ENCODE measurements around the gene POLR2L. TPM values are rescaled to one million over a fixed set of nuclear protein-coding genes. Genes with fewer than 3 reads are reported as not detected.
A peak's percentile ranks its signal among the peaks of the same experiment; 100 is the strongest.

The POLR2L gene
- total RNA-seq: 66.0 and 91.9 TPM in 2 replicates
- 691 TPM for polyA plus RNA-seq (2012)

DNA sequence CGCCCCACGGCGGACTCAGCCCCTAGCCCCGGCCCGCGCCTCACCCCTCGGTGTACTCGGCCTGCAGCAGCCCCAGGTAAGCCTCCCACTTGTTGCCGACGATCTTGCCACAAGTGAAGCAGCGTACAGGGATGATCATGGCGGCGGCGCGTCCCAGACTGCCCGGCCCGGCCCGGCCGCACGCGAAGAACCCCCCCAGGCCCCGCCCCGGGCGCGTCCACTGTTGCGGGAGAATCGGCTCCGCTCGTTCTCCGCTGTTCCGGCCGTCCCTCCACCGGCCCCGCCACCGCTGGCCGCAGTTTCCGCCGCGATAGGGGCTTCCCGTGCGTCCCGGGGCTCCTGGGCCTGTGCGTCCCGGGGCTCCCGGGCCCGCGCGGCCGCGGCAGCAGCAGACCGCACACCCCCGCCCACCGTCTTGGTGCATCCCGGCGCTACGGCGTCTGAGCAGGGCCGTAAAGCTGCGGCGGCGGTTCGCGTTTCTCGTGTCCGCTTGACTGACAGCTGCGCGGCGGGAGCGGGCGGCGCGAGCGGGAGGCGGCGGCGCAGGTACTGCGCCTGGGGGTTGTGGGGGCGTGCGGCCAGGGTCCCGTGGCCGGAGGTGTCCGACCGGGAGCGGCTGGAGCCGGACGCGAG lies at the start of gene POLR2L, which contains the start of gene TSPAN4:
Gene POLR2L (minus strand): TSS at position 160 of the 633 bp plus-strand sequence. CDS start 21 bp downstream, at position 139.
Gene TSPAN4 (plus strand): TSS at position 483 of the 633 bp plus-strand sequence. CDS start 7,453 bp downstream, outside the sequence.
- DNase-seq (ENCODE audit: low read depth): peak; percentile 89

GRCh38 chr11:890794-891540 lies 48.6 kb upstream of the POLR2L start:
- no peak for DNase-seq (ENCODE audit: low read depth)

DNA sequence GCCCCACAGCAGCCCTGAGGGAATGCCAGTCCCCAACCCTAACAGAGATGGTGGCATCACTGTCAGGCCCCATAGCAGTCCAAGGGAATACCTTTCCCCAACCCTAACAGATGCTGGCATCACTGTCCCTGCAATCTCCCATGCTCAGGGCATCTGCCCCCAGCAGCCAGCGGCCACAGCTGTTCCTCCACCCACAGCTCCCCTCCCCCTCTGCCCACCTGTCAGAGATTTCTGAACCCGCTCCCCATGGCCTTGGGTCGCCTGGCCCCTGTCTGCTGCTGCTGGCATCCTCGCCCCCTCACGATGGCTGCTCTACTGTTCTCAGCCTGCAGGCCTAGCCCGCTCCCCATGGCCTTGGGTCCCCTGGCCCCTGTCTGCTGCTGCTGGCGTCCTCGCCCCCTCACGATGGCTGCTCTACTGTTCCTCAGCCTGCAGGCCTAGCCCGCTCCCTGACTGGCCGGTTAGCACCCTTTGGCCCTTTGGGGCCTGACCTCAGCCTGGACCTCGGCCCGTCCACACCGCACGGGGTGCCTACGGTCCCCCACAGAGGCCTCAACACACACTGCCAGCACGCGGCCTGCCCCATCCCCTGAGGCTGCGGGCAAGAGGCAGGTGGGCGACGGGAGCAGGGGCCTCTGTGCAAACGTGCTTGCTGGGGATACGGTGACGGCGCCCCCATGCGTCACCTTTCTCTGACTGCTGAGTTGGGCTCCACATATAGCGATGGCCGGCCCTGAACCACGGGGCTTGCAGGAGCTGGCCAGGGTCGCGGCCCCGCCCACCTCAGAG lies 47.6 kb upstream of the POLR2L start:
- no peak for DNase-seq (ENCODE audit: low read depth)

GRCh38 chr11:889257-889656 lies 46.9 kb upstream of the POLR2L start:
- no peak for DNase-seq (ENCODE audit: low read depth)

DNA sequence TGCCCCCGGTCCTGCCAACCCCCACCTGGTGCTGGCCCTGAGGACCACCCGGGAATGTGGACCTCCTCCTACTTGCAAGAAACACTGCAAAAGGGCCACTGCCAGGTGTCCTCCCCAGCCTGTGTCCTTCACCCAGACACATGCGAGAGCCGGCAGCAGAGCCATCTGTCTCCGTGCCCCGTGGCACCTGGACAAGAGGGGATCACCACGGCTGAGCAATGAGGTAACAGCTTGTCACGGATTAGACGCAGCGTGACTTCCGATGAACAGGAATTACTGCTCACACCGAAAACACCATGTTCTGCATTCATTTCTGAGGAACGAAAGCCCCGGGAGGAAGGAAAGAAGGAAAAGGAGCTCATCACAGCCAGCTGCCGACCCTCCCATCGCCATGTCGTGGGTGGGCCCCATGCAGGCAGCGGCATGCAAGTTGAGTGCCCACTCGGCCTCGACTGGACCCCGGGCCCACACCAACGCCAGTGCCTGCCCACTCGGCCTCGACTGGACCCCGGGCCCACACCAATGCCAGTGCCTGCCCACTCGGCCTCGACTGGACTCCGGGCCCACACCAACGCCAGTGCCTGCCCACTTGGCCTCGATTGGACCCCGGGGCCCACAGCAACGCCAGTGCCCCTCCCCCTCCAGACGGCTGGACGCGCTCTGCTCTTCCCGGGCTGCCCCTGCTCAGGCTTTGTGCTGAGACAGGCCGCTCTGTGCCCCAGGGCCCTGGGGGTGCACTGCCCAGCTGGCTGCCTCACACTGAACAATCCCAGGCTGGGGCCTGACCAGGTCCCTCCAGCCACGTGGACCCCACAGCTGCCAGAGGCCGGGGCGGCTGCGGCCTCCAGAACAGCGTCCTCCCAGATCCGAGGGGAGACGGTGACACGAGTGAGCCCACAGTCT lies 46.2 kb upstream of the POLR2L start:
- DNase-seq (ENCODE audit: low read depth): no peak

GRCh38 chr11:887589-887988 lies 45.3 kb upstream of the POLR2L start:
- no peak for DNase-seq (ENCODE audit: low read depth)

GRCh38 chr11:886568-886967 lies 44.2 kb upstream of the POLR2L start:
- no peak for DNase-seq (ENCODE audit: low read depth)

DNA sequence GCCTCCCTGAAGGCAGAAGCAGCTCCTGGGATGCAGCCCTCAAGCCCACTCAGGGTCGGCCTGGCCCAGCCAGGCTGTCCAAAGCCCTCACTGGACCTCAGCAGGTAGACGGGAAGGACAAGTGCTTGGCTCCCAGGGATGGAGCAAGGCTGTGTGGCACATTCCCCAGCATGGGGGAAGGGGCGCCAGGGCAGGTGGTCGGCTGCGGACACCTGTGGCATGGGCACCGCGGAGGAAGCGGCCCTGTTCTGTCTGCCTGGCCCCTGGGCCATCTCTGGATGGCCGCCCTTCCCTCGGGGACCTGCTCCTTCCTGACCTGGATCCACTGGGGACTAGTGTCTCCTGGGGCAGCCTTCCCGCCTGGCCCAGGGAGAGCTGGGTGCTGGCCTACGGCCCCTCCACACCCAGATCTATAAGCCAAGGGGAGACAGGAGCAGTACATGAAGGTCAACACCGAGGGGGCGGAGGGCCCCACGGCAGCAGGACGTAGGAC lies 42.3 kb upstream of the POLR2L start:
- DNase-seq (ENCODE audit: low read depth): no peak

DNA sequence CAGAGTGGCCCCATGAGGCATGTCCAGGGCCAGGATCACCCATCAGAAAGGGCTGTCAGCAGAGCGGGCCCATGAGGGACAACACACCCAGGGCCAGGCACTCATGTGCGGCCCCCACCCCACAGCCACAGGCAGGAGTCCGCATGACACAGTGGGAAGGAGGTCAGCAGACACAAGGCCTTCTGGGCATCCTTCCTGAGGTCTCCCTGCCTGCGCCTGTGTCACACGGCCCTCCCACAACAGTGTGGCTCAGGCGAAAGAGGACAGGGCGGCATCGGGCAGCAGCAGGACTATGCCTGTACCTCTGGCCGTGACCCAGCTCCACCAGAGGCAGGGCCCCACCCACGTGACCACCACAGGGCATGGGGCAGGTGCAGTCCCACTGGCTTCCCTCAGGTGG lies 41.2 kb upstream of the POLR2L start:
- no peak for DNase-seq (ENCODE audit: low read depth)

DNA sequence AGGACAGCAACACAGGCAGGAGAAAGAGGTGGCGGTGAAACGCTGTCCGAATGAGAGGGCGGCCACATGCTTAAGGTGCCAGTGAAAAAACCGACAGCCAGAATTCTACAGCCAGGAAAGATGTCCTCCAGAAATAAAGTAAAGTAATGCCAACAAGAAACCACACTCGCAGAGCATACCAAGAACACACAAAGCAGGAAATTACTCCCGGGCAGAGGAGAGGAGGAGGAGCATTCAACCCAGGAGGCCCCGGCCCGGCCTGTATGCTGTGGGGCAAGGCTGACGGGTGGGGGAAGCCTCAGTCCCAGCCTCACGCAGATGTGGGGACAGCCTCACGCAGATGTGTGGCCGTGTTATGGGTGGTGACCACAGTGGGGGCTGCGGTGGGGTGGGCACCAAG lies 40.3 kb upstream of the POLR2L start:
- DNase-seq (ENCODE audit: low read depth): no peak

- no peak for DNase-seq (ENCODE audit: low read depth)
Measured at GRCh38 chr11:880447-880846, 38.1 kb upstream of the POLR2L start.

DNA sequence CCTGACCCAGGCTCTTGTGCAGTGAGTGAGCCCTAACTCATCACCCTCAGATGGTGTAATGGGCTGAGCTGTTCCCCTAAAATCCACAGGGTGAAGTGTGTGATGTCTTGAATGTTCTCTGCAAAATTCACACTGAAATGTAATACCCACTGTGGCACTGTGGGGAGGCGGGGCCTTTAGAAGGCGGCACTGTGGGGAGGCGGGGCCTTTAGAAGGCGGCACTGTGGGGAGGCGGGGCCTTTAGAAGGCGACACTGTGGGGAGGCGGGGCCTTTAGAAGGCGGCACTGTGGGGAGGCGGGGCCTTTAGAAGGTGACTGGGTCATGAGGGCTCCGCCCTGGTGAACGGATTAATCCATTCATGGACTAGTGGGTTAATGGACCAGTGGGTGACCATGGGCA lies 35.2 kb upstream of the POLR2L start:
- DNase-seq (ENCODE audit: low read depth): no peak

DNA sequence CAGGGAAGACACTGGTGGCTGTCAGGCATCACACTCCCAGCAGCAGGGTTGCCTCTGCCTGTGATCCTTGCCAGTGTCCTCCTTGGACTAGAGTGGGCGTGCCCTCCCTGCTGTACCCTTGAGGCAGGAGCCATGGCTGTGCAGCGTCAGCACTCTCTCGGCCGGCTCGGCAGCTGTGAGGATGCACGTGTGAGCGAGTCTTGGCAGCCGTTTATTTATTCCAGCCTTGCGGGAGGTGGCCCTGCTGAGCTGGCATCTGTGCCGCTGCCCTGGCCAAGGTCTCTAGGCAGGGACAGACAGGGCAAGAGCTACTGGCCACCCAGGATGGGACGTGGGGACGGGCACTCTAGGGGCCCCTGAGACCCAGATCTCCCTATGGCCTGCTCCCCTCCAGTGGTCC lies 34.2 kb upstream of the POLR2L start:
- peak; percentile 79 for DNase-seq (ENCODE audit: low read depth)

GRCh38 chr11:875769-876301 lies 33.5 kb upstream of the POLR2L start:
- no peak for DNase-seq (ENCODE audit: low read depth)

DNA sequence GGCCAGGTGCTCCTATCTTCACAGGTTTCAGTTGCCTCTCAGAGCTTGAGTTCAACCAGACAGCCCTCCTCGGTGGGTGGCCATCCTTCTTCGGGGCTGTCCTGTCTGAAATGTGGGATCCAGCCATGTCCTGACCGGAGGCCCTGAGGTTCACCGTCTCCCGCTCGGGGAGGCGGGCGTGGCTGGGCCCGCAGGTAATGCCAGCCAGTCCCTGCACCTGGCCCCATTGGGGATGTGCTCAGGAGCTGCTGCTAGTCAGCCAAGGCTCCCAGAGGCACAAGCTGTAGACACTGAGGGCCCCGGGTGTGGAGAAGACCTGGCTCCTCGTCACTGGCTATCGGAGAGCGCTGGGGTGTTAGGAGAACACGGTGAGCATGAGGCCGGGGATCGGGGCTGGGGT lies 32.9 kb upstream of the POLR2L start:
- no peak for DNase-seq (ENCODE audit: low read depth)

- DNase-seq (ENCODE audit: low read depth): no peak
Measured at GRCh38 chr11:873706-874105, 31.4 kb upstream of the POLR2L start.

DNA sequence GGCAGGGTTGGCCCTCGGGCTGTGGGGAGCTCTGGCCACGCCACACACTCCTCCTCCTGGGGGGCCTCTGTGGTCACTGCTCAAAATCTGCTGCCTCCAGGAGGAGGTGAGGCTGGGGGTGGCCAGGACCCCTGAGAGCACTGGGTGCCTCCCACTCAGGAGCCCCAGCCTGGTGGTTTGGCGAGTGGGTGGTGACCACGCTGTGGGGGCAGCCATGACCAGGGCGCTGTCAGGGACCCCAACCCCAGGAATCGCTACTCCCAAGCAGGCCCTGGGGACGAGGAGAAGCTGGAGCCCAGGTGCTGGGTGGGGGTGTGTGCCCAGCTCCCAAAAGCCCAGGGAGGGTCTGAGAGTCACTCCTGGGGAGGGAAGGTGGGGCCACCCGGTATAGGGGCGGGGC lies 30.5 kb upstream of the POLR2L start:
- no peak for DNase-seq (ENCODE audit: low read depth)

- DNase-seq (ENCODE audit: low read depth): no peak
Measured at GRCh38 chr11:871472-871871, 29.1 kb upstream of the POLR2L start.

- no peak for DNase-seq (ENCODE audit: low read depth)
Measured at GRCh38 chr11:870418-870817, 28.1 kb upstream of the POLR2L start.

DNA sequence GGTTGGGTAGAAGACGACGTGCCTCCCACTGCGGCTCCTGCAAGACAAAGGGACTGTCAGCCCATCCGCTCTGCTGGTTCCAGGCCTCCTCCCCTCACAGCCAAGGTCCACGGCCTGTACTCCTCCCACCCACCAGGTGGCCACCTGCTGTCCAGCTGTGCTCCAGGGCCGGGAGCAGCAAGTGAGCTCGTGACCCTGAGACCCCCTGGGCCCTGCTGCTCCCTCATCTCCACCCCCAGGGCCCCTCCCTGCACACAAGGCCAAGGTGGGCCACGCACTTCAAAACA lies 27.7 kb upstream of the POLR2L start:
- DNase-seq (ENCODE audit: low read depth): no peak
